ENCODE results near the gene GNA14.
"Not testable (repeated sequence)": the region's sequence is repeated elsewhere in the genome, so short reads cannot be mapped to it uniquely, and the experiment has no call there.

Gene GNA14

DNA sequence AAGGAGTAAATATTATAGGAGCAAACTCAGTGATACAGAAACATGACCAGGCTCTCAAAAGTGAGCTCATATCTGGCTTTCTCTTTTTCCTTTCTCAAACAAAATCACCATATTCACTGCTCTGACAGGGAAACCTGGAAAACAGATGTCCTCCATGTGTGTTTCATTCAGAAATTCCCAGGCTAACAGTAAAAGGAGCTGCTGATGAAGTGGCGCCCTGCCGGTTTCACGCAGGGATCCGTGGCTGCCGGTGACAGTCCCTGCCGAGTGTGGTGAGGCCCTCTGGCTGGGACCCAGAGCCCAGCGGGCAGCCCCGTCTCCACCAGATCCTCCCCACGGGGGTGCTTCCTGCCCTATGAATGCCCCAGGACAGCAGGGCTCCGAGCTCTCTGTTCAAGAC is 208.1 kb downstream of the GNA14 start:
- no peak for DNase-seq

DNA sequence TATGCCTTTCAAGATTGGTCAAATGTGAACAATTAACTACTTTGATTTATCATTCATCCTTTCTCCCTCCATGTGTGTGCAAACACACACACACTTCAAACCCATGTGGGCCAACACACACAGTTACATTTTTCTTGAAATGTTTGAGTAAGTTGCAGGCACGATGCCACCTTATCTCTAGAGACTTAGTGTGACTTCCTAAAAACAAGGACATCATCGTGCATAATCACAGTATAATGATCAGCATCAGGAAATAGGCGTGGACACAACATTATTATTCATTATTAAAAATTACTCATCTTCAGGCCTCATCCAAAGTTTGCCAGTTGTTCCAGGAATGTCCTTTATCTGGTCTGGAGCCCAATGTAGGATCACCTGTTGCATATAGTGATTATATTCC is 209.5 kb downstream of the GNA14 start:
- no peak for DNase-seq

- DNase-seq: peak; percentile 9
Measured at GRCh38 chr9:77435688-77436087, 212.4 kb downstream of the GNA14 start.

- DNase-seq: no peak
Measured at GRCh38 chr9:77435277-77435676, 212.8 kb downstream of the GNA14 start.

- DNase-seq: peak; percentile 7
Measured at GRCh38 chr9:77433675-77434445, 214.3 kb downstream of the GNA14 start.

DNA sequence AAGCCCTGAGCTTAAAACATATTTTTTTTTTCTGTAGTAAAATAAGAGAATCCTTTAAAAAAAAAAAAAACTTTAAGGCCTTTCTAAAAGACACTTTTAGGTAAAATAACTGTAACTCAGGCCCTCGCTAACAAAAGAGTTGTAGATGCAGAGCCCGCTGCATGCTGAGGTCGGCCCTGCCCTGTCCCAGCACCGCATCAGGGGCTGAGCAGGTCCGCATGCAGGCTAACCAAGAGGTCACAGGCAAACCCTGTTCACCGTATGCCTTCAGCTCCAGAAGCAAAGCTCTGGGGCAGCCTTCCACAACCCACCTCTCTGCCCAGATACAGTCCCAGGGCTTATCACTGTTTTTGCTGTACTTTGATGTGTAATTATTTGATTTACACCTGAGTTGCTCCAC is 216.1 kb downstream of the GNA14 start:
- DNase-seq: no peak

DNA sequence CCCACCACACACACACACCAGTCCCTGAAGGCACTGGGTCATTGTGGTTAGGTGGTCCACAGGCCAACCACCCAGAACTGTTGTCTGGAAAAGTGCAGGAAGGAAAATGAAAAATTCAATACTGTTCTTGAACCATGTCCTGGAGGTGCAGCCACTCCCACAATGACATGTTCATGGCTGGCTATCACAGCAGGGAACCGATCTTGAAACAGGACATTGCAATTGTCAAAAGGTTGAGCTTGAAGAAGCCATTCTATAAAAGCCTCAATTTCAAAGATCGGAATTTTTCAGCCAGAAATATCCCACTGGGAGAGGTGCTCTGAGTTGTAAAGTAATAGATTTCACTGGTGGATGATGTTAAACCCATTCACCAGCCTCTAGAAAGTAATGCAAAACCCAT is 218.2 kb downstream of the GNA14 start:
- no peak for DNase-seq

DNA sequence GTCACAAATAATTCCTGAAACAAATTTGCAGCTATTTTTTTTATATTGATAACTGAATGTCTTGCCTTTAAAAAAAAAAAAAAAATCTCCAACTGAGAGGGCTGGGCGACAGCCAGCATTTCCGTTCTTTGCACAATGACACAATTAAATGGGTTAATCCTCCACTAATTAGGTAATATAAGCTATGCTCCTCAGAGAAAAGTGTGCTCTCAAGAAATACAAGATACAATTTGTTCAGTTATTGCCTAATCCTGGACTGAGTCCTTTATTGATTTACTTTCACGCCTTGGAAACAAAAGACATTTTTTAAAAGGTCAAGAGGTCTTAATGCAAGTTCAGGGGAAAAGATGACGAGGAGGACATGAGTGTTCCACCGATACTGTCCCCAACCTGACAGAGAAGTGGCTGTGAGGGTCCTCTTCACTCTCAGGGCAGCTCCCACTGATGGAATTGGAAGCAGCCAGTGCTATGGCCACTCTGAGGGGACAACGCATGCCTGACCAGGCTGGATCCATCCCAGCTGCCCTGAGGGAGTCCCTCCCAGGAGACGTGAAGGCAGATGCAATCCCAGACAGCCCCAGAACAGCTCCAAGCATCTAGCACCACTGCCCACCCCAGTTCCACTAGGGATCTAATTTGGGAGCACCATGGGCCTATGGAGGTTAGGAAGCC is 220.7 kb downstream of the GNA14 start:
- DNase-seq: no peak

DNA sequence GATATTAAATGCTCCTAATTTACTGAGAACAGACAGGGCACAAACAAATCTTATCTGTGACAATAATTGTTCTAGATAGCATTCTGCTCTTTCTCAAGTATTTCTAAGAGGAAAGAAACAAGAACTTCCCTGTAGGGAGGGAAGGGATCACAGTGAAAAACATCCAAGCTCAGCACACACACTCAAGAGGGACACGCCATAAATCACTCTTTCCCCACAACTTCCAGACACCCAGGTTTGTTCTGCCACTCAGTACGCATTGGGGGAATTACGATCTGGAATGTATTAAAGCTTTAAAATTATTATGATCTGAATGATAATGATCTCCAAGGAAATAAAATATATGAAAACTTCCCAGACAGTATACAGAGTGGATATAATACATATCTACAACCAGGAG is 221.4 kb downstream of the GNA14 start:
- no peak for DNase-seq

- DNase-seq: no peak
Measured at GRCh38 chr9:77424993-77425392, 223.1 kb downstream of the GNA14 start.

- no peak for DNase-seq
Measured at GRCh38 chr9:77423841-77424240, 224.3 kb downstream of the GNA14 start.

DNA sequence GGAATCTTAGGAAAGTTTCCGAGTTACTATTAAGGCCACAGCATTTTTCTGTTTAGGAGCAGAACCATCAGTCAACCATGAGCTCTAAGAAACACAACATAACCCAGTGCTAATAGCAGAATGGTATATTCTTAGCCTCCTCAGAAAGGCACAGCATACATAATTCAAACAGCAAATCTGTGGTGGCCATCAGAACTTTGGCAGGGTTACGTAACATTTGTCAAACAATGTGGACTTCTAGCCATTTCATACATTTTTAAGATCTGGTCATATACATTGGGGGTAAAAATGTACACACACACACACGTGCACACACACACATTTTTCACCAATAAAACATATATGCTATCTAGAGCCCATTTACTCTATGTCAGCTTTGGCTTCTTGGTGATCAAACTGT is 225.2 kb downstream of the GNA14 start:
- DNase-seq: no peak

DNA sequence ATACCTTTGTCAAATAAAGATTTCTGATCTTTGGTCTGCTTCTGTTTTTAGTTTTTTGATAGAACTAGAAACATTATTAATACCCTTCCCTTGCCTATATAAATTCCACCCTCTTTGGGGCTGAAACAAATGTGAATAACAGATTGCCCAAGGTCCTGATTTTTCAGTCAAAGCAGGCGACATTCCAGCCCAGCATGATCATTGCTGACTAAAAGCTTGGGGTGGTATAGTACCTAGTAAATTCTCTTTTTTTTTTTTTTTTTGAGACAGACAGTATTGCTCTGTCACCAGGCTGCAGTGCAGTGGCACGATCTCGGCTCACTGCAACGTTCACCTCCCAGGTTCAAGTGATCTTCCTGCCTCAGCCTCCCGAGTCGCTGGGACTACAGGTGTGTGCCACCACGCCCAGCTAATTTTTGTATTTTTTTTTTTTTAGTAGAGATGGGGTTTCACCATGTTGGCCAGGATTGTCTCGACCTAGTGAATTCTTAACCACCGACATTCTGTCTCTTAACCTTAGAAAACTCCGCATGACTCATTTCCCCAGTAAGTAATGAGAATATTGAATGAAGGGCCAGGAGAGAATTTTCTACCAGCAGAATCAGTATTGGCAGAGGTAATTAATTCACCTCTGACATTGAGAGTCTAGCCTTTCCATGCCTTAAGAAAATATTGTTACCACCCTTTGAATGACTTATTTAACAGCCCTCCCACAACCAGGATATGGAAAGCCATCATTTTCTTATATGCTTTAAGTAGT is 226.4 kb downstream of the GNA14 start:
- DNase-seq: no peak

DNA sequence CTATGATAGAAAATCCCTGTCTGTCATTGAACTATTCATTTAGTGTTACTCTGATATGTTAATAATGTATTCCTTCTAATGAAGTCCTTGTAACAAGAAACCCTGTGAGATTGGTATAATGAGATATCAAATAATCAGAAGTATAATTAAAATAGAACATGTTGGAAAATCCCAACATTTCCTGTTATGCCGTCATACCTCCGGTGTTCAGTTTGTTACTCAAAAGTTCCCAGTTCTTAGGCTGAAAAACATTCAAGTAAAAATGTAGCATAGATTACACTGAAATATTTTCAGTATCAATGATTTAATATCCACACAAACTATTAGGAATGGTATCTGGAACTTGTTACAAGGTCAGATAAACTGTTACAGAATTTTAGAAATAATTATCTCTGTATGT is 227.5 kb downstream of the GNA14 start:
- DNase-seq: no peak

GRCh38 chr9:77418226-77418625 is 229.9 kb downstream of the GNA14 start:
- no peak for DNase-seq

DNA sequence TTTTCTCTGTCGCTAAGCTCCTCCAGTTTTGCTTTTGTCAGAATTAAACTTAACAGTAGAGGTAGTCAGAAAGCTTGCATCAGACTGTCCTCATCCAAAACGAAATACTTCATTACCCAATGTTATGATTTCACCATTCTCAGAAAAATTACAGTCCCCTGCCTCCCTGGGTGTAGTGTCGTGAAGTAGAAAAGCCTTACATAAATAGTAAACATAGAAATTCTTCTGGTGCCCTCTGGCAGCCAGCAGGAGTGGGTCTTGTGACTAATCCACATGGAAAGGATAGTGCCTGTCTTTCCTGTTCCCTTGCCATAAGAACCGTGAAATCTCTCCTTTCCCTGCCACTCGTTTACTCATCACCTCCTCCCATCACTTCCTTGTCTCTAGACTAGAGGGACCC is 230.6 kb downstream of the GNA14 start:
- DNase-seq: no peak

- DNase-seq: not testable (repeated sequence)
Measured at GRCh38 chr9:77408521-77408920, 239.6 kb downstream of the GNA14 start.

GRCh38 chr9:77403239-77403638 is 244.9 kb downstream of the GNA14 start:
- no peak for DNase-seq

- no peak for DNase-seq
Measured at GRCh38 chr9:77402286-77402685, 245.8 kb downstream of the GNA14 start.

DNA sequence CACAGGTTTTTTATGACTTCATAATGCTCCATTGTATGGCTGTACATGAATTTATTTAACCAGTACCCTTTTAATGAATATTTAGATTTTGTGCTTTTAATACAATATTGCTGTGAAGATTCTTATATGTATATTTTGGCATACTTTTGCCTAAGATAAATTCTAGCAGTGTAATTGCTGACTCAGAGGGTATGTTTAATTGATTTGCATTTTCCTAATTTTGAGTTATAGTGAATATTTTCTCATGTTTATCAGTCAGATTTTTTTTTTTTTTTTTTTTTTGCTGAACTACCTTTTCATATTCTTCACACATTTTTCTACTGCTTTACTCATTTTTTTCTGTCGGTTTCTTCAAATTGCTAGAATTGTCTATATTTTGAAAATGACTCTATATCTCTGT is 248.2 kb downstream of the GNA14 start:
- no peak for DNase-seq

DNA sequence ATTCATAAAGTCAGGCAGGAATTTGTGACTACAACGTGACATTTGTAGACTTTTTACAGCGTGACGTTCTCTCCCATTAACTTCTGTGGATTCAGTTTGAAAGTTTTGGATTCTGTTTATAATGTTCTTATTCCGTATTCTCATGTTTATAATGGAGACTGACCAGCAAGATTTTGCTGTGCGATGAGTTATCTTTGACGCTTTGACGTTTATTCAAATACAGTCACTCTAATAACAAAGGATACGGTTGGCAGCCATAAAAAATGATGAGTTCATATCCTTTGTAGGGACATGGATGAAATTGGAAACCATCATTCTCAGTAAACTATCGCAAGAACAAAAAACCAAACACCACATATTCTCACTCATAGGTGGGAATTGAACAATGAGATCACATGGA is 249.5 kb downstream of the GNA14 start:
- not testable (repeated sequence) for DNase-seq

- no peak for DNase-seq
Measured at GRCh38 chr9:77392328-77392727, 255.8 kb downstream of the GNA14 start.

DNA sequence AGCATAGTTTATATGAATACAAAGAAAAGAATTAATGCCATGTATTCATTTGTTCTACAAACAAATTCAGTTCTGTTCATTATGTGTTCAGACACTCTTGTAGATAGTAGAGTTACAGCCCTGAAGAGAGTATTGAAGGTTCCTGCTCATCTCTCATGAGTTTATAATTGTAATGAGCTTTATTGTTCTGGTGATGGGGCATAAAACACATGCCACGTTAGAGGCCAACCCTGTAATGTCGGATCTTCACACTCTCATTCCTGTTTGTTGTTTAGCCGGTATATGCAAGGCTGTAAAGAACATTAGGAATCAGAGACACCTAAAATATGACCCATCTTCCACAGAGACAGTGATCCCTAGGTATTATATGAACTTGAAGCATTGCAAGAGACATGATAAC is 256.3 kb downstream of the GNA14 start:
- no peak for DNase-seq

DNA sequence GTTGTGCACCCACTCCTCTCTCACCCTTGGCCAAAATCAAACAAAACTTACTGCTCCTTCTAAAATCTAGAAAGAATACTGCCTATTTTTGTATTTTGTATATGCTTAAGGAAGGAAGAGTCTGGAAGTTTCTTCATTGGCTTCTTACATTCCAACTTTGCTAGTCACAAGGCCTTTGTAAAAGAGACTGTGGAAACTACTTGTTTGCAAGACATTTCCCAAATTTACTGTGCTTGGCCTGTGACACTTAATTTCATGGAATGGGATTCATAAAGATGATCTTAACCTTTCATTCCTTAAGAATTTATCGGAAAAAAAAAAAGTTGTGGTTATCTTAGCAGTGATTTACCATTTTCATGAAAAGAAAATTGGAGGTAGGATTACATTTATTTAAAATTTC is 261.9 kb downstream of the GNA14 start:
- DNase-seq: no peak
